ENCODE results near the gene NSMCE1. TPM values are rescaled to one million over a fixed set of nuclear protein-coding genes. Genes with fewer than 3 reads are reported as not detected.
A peak's percentile ranks its signal among the peaks of the same experiment; 100 is the strongest.

NSMCE1 gene
- total and polyA plus RNA-seq, 2 donors (not counting 1 experiment from before 2014, with no cell fraction given): 29.0 to 61.9 TPM

GRCh38 chr16:27241658-27242057 lies 26.9 kb downstream of the NSMCE1 start:
- no peak for TF ChIP-seq EZH2 (IDR thresholded peaks at IDR 0.05; ENCODE audit: borderline replicate concordance, insufficient read depth, low read depth, low read length, poor library complexity, severe bottlenecking)
- TF ChIP-seq CTCF (IDR thresholded peaks at IDR 0.05): no peak
- peaks cover 59% of the 10 kb centered on the region for H3K4me1 Mint-ChIP-seq
- ChIA-PET POLR2A (interaction anchor here (0.6 to 0.7 kb wide), 2 partner anchors 8 to 10 kb away, joined by 3 to 4 read pairs; no protein-coding TSS in a partner anchor), CTCF (interaction anchor here (1.0 to 3.3 kb wide), 6 partner anchors 9 to 126 kb away, joined by 3 to 8 read pairs (median 4); no protein-coding TSS in a partner anchor)
- Histone ChIP-seq H3K9me3 (ENCODE audit: control extremely low read depth in 1 of 3, control insufficient read depth in 2 of 3, insufficient read depth in 1 of 3, low read length in 2 of 3) (no peaks in the 10 kb centered on the region), H3K4me3 (ENCODE audit: control extremely low read depth in 1 of 5, extremely low read depth in 1 of 5, insufficient read depth in 1 of 5, low read depth in 2 of 5, low read length in 4 of 5) (no peak overlapping the region), H2AFZ (ENCODE audit: insufficient read depth, low read depth, low read length, poor library complexity, severe bottlenecking) (no peak overlapping the region), H3K79me2 (ENCODE audit: control insufficient read depth, insufficient read depth, low read length) (peaks cover 49% of the 10 kb centered on the region), H4K20me1 (ENCODE audit: control insufficient read depth, insufficient read depth, low read length, poor library complexity, severe bottlenecking) (no peaks in the 10 kb centered on the region), H3K36me3 (replicated peaks in 1 of 2; ENCODE audit: control extremely low read depth in 1 of 2, control insufficient read depth in 1 of 2, extremely low read depth in 1 of 2, insufficient read depth in 2 of 2, low read length in 1 of 2) (peaks cover 0 to 19% of the 10 kb centered on the region in 2 experiments), H3K4me1 (ENCODE audit: control insufficient read depth in 2 of 2, insufficient read depth in 2 of 2, low read length in 2 of 2) (peaks cover 37 to 52% of the 10 kb centered on the region in 2 donors), H3K4me2 (replicated peaks; ENCODE audit: low read depth, low read length, poor library complexity, severe bottlenecking) (no peak overlapping the region), H3K9ac (ENCODE audit: low read length) (no peak overlapping the region), H3K27ac (ENCODE audit: low read length in 2 of 2) (no peak overlapping the region), H3K27me3 (replicated peaks in 1 of 4; ENCODE audit: control extremely low read depth in 1 of 4, control insufficient read depth in 3 of 4, insufficient read depth in 4 of 4, low read length in 3 of 4) (no peaks in the 10 kb centered on the region)
- intact Hi-C loops (cut with micrococcal nuclease): no loop called here
- H3K4me3 Mint-ChIP-seq: no peak overlapping the region
- no peak for ATAC-seq (ENCODE audit: low read depth)
- H3K27me3 Mint-ChIP-seq: no peaks in the 10 kb centered on the region
- WGBS (ENCODE audit: insufficient coverage): 85% methylated on average over 10 of the region's 13 CpGs
- H3K27ac Mint-ChIP-seq: peak overlapping the region; percentile 26
- no peak for DNase-seq
- no peaks in the 10 kb centered on the region for H3K9me3 Mint-ChIP-seq (ENCODE audit: insufficient read depth)

- intact Hi-C loops (cut with micrococcal nuclease): no loop called here
- H3K4me2 ChIP-seq (replicated peaks; ENCODE audit: low read depth, low read length, poor library complexity, severe bottlenecking): no peak overlapping the region
- H3K4me3 ChIP-seq (ENCODE audit: control extremely low read depth in 1 of 5, extremely low read depth in 1 of 5, insufficient read depth in 1 of 5, low read depth in 2 of 5, low read length in 4 of 5): no peak overlapping the region
- no peaks in the 10 kb centered on the region for H3K9me3 ChIP-seq (ENCODE audit: control extremely low read depth in 1 of 3, control insufficient read depth in 2 of 3, insufficient read depth in 1 of 3, low read length in 2 of 3)
- Mint-ChIP-seq H3K27me3 (no peaks in the 10 kb centered on the region), H3K27ac (peak overlapping the region; percentile 26), H3K9me3 (ENCODE audit: insufficient read depth) (no peaks in the 10 kb centered on the region), H3K4me1 (peaks cover 60% of the 10 kb centered on the region), H3K4me3 (no peak overlapping the region)
- no peak for TF ChIP-seq EZH2 (IDR thresholded peaks at IDR 0.05; ENCODE audit: borderline replicate concordance, insufficient read depth, low read depth, low read length, poor library complexity, severe bottlenecking)
- no peak for TF ChIP-seq CTCF (IDR thresholded peaks at IDR 0.05)
- DNase-seq (no peak), ATAC-seq (ENCODE audit: low read depth) (no peak)
- H2AFZ ChIP-seq (ENCODE audit: insufficient read depth, low read depth, low read length, poor library complexity, severe bottlenecking): no peak overlapping the region
- H3K4me1 ChIP-seq (ENCODE audit: control insufficient read depth in 2 of 2, insufficient read depth in 2 of 2, low read length in 2 of 2): peaks cover 42 to 57% of the 10 kb centered on the region in 2 donors
- no peak overlapping the region for H3K27ac ChIP-seq (ENCODE audit: low read length in 2 of 2)
- 100% methylated on average over 1 of the region's 6 CpGs for WGBS (ENCODE audit: insufficient coverage)
- no peaks in the 10 kb centered on the region for H3K27me3 ChIP-seq (replicated peaks in 1 of 4; ENCODE audit: control extremely low read depth in 1 of 4, control insufficient read depth in 3 of 4, insufficient read depth in 4 of 4, low read length in 3 of 4)
- H4K20me1 ChIP-seq (ENCODE audit: control insufficient read depth, insufficient read depth, low read length, poor library complexity, severe bottlenecking): no peaks in the 10 kb centered on the region
- H3K79me2 ChIP-seq (ENCODE audit: control insufficient read depth, insufficient read depth, low read length): peaks cover 45% of the 10 kb centered on the region
- H3K9ac ChIP-seq (ENCODE audit: low read length): no peak overlapping the region
- ChIA-PET CTCF (interaction anchor here (1.0 to 3.3 kb wide), 6 partner anchors 9 to 127 kb away, joined by 3 to 8 read pairs (median 4); no protein-coding TSS in a partner anchor), POLR2A (interaction anchor here (0.6 to 0.7 kb wide), 2 partner anchors 9 to 14 kb away, joined by 3 read pairs; no protein-coding TSS in a partner anchor)
- peaks cover 0 to 19% of the 10 kb centered on the region in 2 experiments for H3K36me3 ChIP-seq (replicated peaks in 1 of 2; ENCODE audit: control extremely low read depth in 1 of 2, control insufficient read depth in 1 of 2, extremely low read depth in 1 of 2, insufficient read depth in 2 of 2, low read length in 1 of 2)
These were observed 27.5 kb downstream of the NSMCE1 start for GRCh38 chr16:27240948-27241531.

Measured in B cell (primary cell).